Fibroblast of lung (primary cell): ENCODE data around the gene FOXL3. TPM values are rescaled to one million over a fixed set of nuclear protein-coding genes. Genes with fewer than 3 reads are reported as not detected.

ENCODE experiments used
- DNase-seq, 2 donors: peaks; one replicate each; pipeline versions ENCODE4 v3.0.0 to v3.0.0-alpha.2; 2010; ENCODE audit warnings: low read depth in 2 of 2
- H2AFZ ChIP-seq: 2 replicates; pipeline ENCODE4 v1.5.1; 2012; ENCODE audit warnings: low read length, control low read depth, inconsistent platforms
- H3K27ac ChIP-seq: 2 replicates; pipeline ENCODE4 v1.5.1; 2011; ENCODE audit warnings: low read length, control low read depth; ENCODE audit not compliant: insufficient read depth
- H3K27me3 ChIP-seq: 2 replicates; pipeline ENCODE4 v1.5.1; 2011; ENCODE audit warnings: mild to moderate bottlenecking, low read length; ENCODE audit not compliant: control insufficient read depth, insufficient read depth
- H3K36me3 ChIP-seq: 2 replicates; pipeline ENCODE4 v1.5.1; 2011; ENCODE audit warnings: low read length; ENCODE audit not compliant: control insufficient read depth, insufficient read depth
- H3K4me1 ChIP-seq: 2 replicates; pipeline ENCODE4 v1.5.1; 2011; ENCODE audit warnings: low read length; ENCODE audit not compliant: control insufficient read depth, insufficient read depth; ENCODE audit errors: extremely low read depth
- H3K4me2 ChIP-seq: 2 replicates; pipeline ENCODE4 v1.5.1; 2011; ENCODE audit warnings: low read length, control low read depth; ENCODE audit not compliant: insufficient read depth; ENCODE audit errors: extremely low read depth
- H3K4me3 ChIP-seq, 4 experiments: fragments of 200-600 bp in 1 of 4; sonication (generic) in 1 of 4; replicated peaks in 1 of 4; 2 replicates each; pipeline ENCODE4 v1.5.1; 2011 to 2016; ENCODE audit warnings: low read length in 4 of 4, low read depth in 3 of 4, mild to moderate bottlenecking in 3 of 4, control low read depth in 2 of 4, inconsistent platforms in 1 of 4, mixed read lengths in 1 of 4; ENCODE audit not compliant: insufficient read depth in 1 of 4; ENCODE audit errors: control extremely low read depth in 1 of 4
- H3K79me2 ChIP-seq: 2 replicates; pipeline ENCODE4 v1.5.1; 2012; ENCODE audit warnings: mild to moderate bottlenecking, low read length, inconsistent platforms; ENCODE audit not compliant: control insufficient read depth, insufficient read depth
- H3K9ac ChIP-seq: 2 replicates; pipeline ENCODE4 v1.5.1; 2011; ENCODE audit warnings: mild to moderate bottlenecking, low read length, control low read depth; ENCODE audit not compliant: insufficient read depth
- H3K9me3 ChIP-seq: 2 replicates; pipeline ENCODE4 v1.5.1; 2012; ENCODE audit warnings: low read depth, low read length; ENCODE audit not compliant: control insufficient read depth, insufficient read depth
- H4K20me1 ChIP-seq: 2 replicates; pipeline ENCODE4 v1.5.1; 2011; ENCODE audit warnings: low read length; ENCODE audit not compliant: control insufficient read depth, insufficient read depth; ENCODE audit errors: extremely low read depth
- CTCF ChIP-seq, 2 donors: IDR thresholded peaks in 1 of 2; conservative IDR thresholded peaks in 1 of 2; 1 replicate in 1 of 2; 2 replicates in 1 of 2; pipeline ENCODE4 v1.5.1; 2011 to 2012; ENCODE audit warnings: low read length in 2 of 2, control low read depth in 1 of 2, inconsistent platforms in 1 of 2, low read depth in 1 of 2, mild to moderate bottlenecking in 1 of 2
- EZH2 ChIP-seq: IDR thresholded peaks from 2 replicates; pipeline ENCODE4 v1.5.1; 2012; ENCODE audit warnings: low read length, control low read depth, mild to moderate bottlenecking; ENCODE audit errors: missing control alignments
- polyA plus RNA-seq, 2 donors: library from polyadenylated mRNA; depleted of rRNA in 1 of 2; stranded (reverse) in 1 of 2; unstranded in 1 of 2; fragments of >200 nt; gene quantifications; 2 replicates each; pipeline ENCODE4 v1.2.1, GENCODE V29; 2011 to 2012; ENCODE audit warnings: missing spikeins in 1 of 2
- total RNA-seq: library from RNA; depleted of rRNA; stranded (reverse); fragments of >200 nt; gene quantifications from 2 replicates; pipeline ENCODE4 v1.2.1, GENCODE V29; 2014

Gene FOXL3
- total and polyA plus RNA-seq, 2 donors (not counting 1 experiment from before 2014, with no cell fraction given) = not detected

GRCh38 chr7:327991-328702, 38.2 kb downstream of the FOXL3 start:
- H3K36me3 ChIP-seq = no peaks in the 10 kb centered on the region
- H3K27me3 ChIP-seq = peaks cover 2% of the 10 kb centered on the region
- no peaks in the 10 kb centered on the region for H3K9me3 ChIP-seq
- H3K4me2 ChIP-seq = no peak overlapping the region
- H3K4me1 ChIP-seq = no peaks in the 10 kb centered on the region
- no peaks in the 10 kb centered on the region for H4K20me1 ChIP-seq
- H3K9ac ChIP-seq = no peak overlapping the region
- no peaks in the 10 kb centered on the region for H3K79me2 ChIP-seq
- H3K27ac ChIP-seq = no peak overlapping the region
- DNase-seq = no peak
- no peak overlapping the region for H3K4me3 ChIP-seq
- TF ChIP-seq EZH2 = no peak
- no peak for TF ChIP-seq CTCF (conservative IDR thresholded peaks at IDR 0.05 in 1 of 2, IDR thresholded peaks at IDR 0.05 in 1 of 2; ENCODE audit: low read depth in 1 of 2, low read length in 2 of 2)
- no peak overlapping the region for H2AFZ ChIP-seq

- H4K20me1 ChIP-seq = no peaks in the 10 kb centered on the region
- no peak for TF ChIP-seq CTCF (conservative IDR thresholded peaks at IDR 0.05 in 1 of 2, IDR thresholded peaks at IDR 0.05 in 1 of 2; ENCODE audit: low read depth in 1 of 2, low read length in 2 of 2)
- no peak for TF ChIP-seq EZH2
- H3K9me3 ChIP-seq = no peaks in the 10 kb centered on the region
- H3K27me3 ChIP-seq = no peaks in the 10 kb centered on the region
- H3K4me3 ChIP-seq = no peak overlapping the region
- no peak overlapping the region for H3K9ac ChIP-seq
- H3K79me2 ChIP-seq = no peaks in the 10 kb centered on the region
- DNase-seq = no peak
- no peak overlapping the region for H3K27ac ChIP-seq
- no peak overlapping the region for H3K4me2 ChIP-seq
- no peaks in the 10 kb centered on the region for H3K4me1 ChIP-seq
- no peak overlapping the region for H2AFZ ChIP-seq
- no peaks in the 10 kb centered on the region for H3K36me3 ChIP-seq
These were observed 39.8 kb downstream of the FOXL3 start for GRCh38 chr7:329691-330281.

- TF ChIP-seq EZH2 = no peak
- no peak for TF ChIP-seq CTCF (conservative IDR thresholded peaks at IDR 0.05 in 1 of 2, IDR thresholded peaks at IDR 0.05 in 1 of 2; ENCODE audit: low read depth in 1 of 2, low read length in 2 of 2)
- Histone ChIP-seq H3K27me3 (no peaks in the 10 kb centered on the region), H3K4me2 (no peak overlapping the region), H3K36me3 (no peaks in the 10 kb centered on the region), H3K9ac (no peak overlapping the region), H3K27ac (no peak overlapping the region), H2AFZ (no peak overlapping the region), H3K79me2 (no peaks in the 10 kb centered on the region), H3K4me1 (no peaks in the 10 kb centered on the region), H4K20me1 (no peaks in the 10 kb centered on the region), H3K4me3 (no peak overlapping the region), H3K9me3 (no peaks in the 10 kb centered on the region)
- no peak for DNase-seq
These were observed 40.7 kb downstream of the FOXL3 start for GRCh38 chr7:330511-331230.
